WTC11 (cell line): ENCODE results near the gene TMCC1. TPM values are rescaled to one million over a fixed set of nuclear protein-coding genes. Genes with fewer than 3 reads are reported as not detected.

Source experiments
- ATAC-seq: fragments of 200-7000 bp; cut with Tn5 transposase; 2 replicates; pipeline ENCODE4 v1.10.0; 2021; ENCODE audit warnings: mild to moderate bottlenecking, moderate library complexity
- CTCF ChIA-PET: fragments of 300-600 bp; sonication (Branson Sonifier 250); formaldehyde crosslinking; loops from one replicate; lab custom pipeline; 2021; ENCODE audit warnings: antibody characterized with exemption; lab: Charles Lee
- POLR2A ChIA-PET: fragments of 350-600 bp; sonication (Branson Sonifier 250); formaldehyde crosslinking; loops from one replicate; lab custom pipeline; 2021; ENCODE audit warnings: antibody characterized with exemption; lab: Charles Lee
- DNase-seq: peaks from one replicate; pipeline ENCODE4 v3.0.0; 2021; ENCODE audit warnings: low spot score
- H3K27ac Mint-ChIP-seq: 2 replicates; pipeline ENCODE4 v1.8.0; 2021; ENCODE audit warnings: mixed read lengths
- H3K27me3 Mint-ChIP-seq: 2 replicates; pipeline ENCODE4 v1.8.0; 2021; ENCODE audit warnings: low read depth, mild to moderate bottlenecking, moderate library complexity, mixed read lengths
- H3K36me3 Mint-ChIP-seq: 2 replicates; pipeline ENCODE4 v1.8.0; 2021; ENCODE audit warnings: mixed read lengths
- H3K4me1 Mint-ChIP-seq: 2 replicates; pipeline ENCODE4 v1.8.0; 2022; ENCODE audit warnings: mixed read lengths
- H3K4me3 Mint-ChIP-seq: 2 replicates; pipeline ENCODE4 v1.8.0; 2021; ENCODE audit warnings: mild to moderate bottlenecking, moderate library complexity, mixed read lengths
- H3K9me3 Mint-ChIP-seq: 2 replicates; pipeline ENCODE4 v1.8.0; 2021; ENCODE audit warnings: mixed read lengths
- FOXK1 ChIP-seq: sonication (generic); formaldehyde crosslinking; IDR thresholded peaks from 2 replicates; pipeline ENCODE4 v1.8.0; 2022; ENCODE audit warnings: mild to moderate bottlenecking, moderate library complexity, missing genetic modification reagents
- FOXP1 ChIP-seq: sonication (generic); formaldehyde crosslinking; IDR thresholded peaks from 2 replicates; pipeline ENCODE4 v1.8.0; 2022; ENCODE audit warnings: missing genetic modification reagents, mild to moderate bottlenecking, moderate library complexity, borderline replicate concordance
- HMGA2 ChIP-seq: fragments of 250-450 bp; sonication (Bioruptor Pico); IDR thresholded peaks from 2 replicates; pipeline ENCODE4 v1.4.0; 2021; ENCODE audit warnings: mild to moderate bottlenecking, moderate library complexity
- NFE2L1 ChIP-seq: sonication (generic); formaldehyde crosslinking; IDR thresholded peaks from 2 replicates; pipeline ENCODE4 v1.8.1; 2023; ENCODE audit warnings: missing genetic modification reagents
- NFYB ChIP-seq: sonication (generic); formaldehyde crosslinking; conservative IDR thresholded peaks from 2 replicates; pipeline ENCODE4 v1.8.0; 2022; ENCODE audit warnings: low read depth, missing genetic modification reagents
- NR1H2 ChIP-seq: sonication (generic); formaldehyde crosslinking; IDR thresholded peaks from 2 replicates; pipeline ENCODE4 v1.9.0; 2021; ENCODE audit warnings: mild to moderate bottlenecking, moderate library complexity, missing genetic modification reagents
- PREB ChIP-seq: sonication (generic); formaldehyde crosslinking; IDR thresholded peaks from 2 replicates; pipeline ENCODE4 v1.8.1; 2022; ENCODE audit warnings: mild to moderate bottlenecking, missing genetic modification reagents, moderate library complexity, borderline replicate concordance
- PRRX2 ChIP-seq: fragments of 250-450 bp; sonication (Bioruptor Pico); IDR thresholded peaks from 2 replicates; pipeline ENCODE4 v1.8.0; 2021; ENCODE audit warnings: mild to moderate bottlenecking
- RORB ChIP-seq: fragments of 250-450 bp; sonication (Bioruptor Pico); IDR thresholded peaks from 2 replicates; pipeline ENCODE4 v1.9.0; 2021; ENCODE audit warnings: mild to moderate bottlenecking
- SOX15 ChIP-seq: fragments of 250-450 bp; sonication (Bioruptor Pico); IDR thresholded peaks from 2 replicates; pipeline ENCODE4 v1.9.0; 2021; ENCODE audit warnings: mild to moderate bottlenecking
- SP1 ChIP-seq: sonication (generic); formaldehyde crosslinking; conservative IDR thresholded peaks from 2 replicates; pipeline ENCODE4 v1.8.1; 2022; ENCODE audit warnings: missing genetic modification reagents
- TEAD4 ChIP-seq: sonication (generic); formaldehyde crosslinking; IDR thresholded peaks from 2 replicates; pipeline ENCODE4 v1.8.0; 2022; ENCODE audit warnings: mild to moderate bottlenecking, missing genetic modification reagents
- ZNF121 ChIP-seq: sonication (generic); formaldehyde crosslinking; IDR thresholded peaks from 2 replicates; pipeline ENCODE4 v1.8.0; 2023; ENCODE audit warnings: missing genetic modification reagents
- ZNF219 ChIP-seq: sonication (generic); formaldehyde crosslinking; IDR thresholded peaks from 2 replicates; pipeline ENCODE4 v1.8.0; 2023; ENCODE audit warnings: missing genetic modification reagents, mild to moderate bottlenecking, borderline replicate concordance
- ZNF232 ChIP-seq: sonication (generic); formaldehyde crosslinking; IDR thresholded peaks from 2 replicates; pipeline ENCODE4 v1.8.0; 2022; ENCODE audit warnings: mild to moderate bottlenecking, missing genetic modification reagents
- ZNF416 ChIP-seq: fragments of 250-450 bp; sonication (Bioruptor Pico); IDR thresholded peaks from 2 replicates; pipeline ENCODE4 v1.9.0; 2021; ENCODE audit warnings: mild to moderate bottlenecking, inconsistent platforms
- total RNA-seq: library from RNA; stranded (reverse); gene quantifications from 3 replicates; pipeline ENCODE4 v1.2.3, GENCODE V29; 2021
- TF ChIP-seq, protein P1 (sequence below): fragments of 200-600 bp; IDR thresholded peaks from 2 replicates; pipeline ENCODE4 v1.8.0; 2022; ENCODE audit warnings: antibody characterized with exemption
- TF ChIP-seq, protein P2 (sequence below): sonication (generic); formaldehyde crosslinking; IDR thresholded peaks from 2 replicates; pipeline ENCODE4 v1.8.0; 2023; ENCODE audit warnings: missing genetic modification reagents, mild to moderate bottlenecking, borderline replicate concordance
- TF ChIP-seq, protein P3 (sequence below): sonication (generic); formaldehyde crosslinking; IDR thresholded peaks from 2 replicates; pipeline ENCODE4 v1.8.0; 2022; ENCODE audit warnings: mild to moderate bottlenecking, missing genetic modification reagents
- TF ChIP-seq, protein P4 (sequence below): sonication (generic); formaldehyde crosslinking; IDR thresholded peaks from 2 replicates; pipeline ENCODE4 v1.8.1; 2022; ENCODE audit warnings: missing genetic modification reagents, borderline replicate concordance

Gene TMCC1
- total RNA-seq, 1 experiment from 2014 or later: 29.3 TPM

- POLR2A ChIA-PET: interaction anchor here (1.0 kb wide), 1 partner anchor 12 kb away, joined by 9 read pairs; no protein-coding TSS in a partner anchor
- ATAC-seq (no peak), DNase-seq (no peak)
- Mint-ChIP-seq H3K27ac (no peak overlapping the region), H3K27me3 (no peaks in the 10 kb centered on the region), H3K9me3 (no peaks in the 10 kb centered on the region), H3K4me1 (no peaks in the 10 kb centered on the region; the same call in 1 of the 2 replicates), H3K36me3 (no peaks in the 10 kb centered on the region), H3K4me3 (no peak overlapping the region)
- CTCF ChIA-PET: interaction anchor here (1.2 to 2.3 kb wide), 4 partner anchors 16 to 182 kb away, joined by 3 to 8 read pairs (median 6); no protein-coding TSS in a partner anchor
- TF ChIP-seq ZNF219 (CRISPR knock-in tag) (no peak), ZNF416 (CRISPR knock-in tag) (no peak), HMGA2 (CRISPR knock-in tag) (no peak), ZNF232 (no peak), NR1H2 (CRISPR knock-in tag) (no peak), SOX15 (CRISPR knock-in tag) (no peak), FOXP1 (no peak), PREB (CRISPR knock-in tag) (no peak), FOXK1 (CRISPR knock-in tag) (no peak), NFE2L1 (no peak), PRRX2 (CRISPR knock-in tag) (no peak)
- TF ChIP-seq, protein P1, sequence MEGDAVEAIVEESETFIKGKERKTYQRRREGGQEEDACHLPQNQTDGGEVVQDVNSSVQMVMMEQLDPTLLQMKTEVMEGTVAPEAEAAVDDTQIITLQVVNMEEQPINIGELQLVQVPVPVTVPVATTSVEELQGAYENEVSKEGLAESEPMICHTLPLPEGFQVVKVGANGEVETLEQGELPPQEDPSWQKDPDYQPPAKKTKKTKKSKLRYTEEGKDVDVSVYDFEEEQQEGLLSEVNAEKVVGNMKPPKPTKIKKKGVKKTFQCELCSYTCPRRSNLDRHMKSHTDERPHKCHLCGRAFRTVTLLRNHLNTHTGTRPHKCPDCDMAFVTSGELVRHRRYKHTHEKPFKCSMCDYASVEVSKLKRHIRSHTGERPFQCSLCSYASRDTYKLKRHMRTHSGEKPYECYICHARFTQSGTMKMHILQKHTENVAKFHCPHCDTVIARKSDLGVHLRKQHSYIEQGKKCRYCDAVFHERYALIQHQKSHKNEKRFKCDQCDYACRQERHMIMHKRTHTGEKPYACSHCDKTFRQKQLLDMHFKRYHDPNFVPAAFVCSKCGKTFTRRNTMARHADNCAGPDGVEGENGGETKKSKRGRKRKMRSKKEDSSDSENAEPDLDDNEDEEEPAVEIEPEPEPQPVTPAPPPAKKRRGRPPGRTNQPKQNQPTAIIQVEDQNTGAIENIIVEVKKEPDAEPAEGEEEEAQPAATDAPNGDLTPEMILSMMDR: no peak
- TF ChIP-seq, protein P2, sequence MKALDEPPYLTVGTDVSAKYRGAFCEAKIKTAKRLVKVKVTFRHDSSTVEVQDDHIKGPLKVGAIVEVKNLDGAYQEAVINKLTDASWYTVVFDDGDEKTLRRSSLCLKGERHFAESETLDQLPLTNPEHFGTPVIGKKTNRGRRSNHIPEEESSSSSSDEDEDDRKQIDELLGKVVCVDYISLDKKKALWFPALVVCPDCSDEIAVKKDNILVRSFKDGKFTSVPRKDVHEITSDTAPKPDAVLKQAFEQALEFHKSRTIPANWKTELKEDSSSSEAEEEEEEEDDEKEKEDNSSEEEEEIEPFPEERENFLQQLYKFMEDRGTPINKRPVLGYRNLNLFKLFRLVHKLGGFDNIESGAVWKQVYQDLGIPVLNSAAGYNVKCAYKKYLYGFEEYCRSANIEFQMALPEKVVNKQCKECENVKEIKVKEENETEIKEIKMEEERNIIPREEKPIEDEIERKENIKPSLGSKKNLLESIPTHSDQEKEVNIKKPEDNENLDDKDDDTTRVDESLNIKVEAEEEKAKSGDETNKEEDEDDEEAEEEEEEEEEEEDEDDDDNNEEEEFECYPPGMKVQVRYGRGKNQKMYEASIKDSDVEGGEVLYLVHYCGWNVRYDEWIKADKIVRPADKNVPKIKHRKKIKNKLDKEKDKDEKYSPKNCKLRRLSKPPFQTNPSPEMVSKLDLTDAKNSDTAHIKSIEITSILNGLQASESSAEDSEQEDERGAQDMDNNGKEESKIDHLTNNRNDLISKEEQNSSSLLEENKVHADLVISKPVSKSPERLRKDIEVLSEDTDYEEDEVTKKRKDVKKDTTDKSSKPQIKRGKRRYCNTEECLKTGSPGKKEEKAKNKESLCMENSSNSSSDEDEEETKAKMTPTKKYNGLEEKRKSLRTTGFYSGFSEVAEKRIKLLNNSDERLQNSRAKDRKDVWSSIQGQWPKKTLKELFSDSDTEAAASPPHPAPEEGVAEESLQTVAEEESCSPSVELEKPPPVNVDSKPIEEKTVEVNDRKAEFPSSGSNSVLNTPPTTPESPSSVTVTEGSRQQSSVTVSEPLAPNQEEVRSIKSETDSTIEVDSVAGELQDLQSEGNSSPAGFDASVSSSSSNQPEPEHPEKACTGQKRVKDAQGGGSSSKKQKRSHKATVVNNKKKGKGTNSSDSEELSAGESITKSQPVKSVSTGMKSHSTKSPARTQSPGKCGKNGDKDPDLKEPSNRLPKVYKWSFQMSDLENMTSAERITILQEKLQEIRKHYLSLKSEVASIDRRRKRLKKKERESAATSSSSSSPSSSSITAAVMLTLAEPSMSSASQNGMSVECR (CRISPR knock-in tag): no peak
- TF ChIP-seq, protein P3, sequence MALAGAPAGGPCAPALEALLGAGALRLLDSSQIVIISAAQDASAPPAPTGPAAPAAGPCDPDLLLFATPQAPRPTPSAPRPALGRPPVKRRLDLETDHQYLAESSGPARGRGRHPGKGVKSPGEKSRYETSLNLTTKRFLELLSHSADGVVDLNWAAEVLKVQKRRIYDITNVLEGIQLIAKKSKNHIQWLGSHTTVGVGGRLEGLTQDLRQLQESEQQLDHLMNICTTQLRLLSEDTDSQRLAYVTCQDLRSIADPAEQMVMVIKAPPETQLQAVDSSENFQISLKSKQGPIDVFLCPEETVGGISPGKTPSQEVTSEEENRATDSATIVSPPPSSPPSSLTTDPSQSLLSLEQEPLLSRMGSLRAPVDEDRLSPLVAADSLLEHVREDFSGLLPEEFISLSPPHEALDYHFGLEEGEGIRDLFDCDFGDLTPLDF (CRISPR knock-in tag): no peak
- TF ChIP-seq, protein P4, sequence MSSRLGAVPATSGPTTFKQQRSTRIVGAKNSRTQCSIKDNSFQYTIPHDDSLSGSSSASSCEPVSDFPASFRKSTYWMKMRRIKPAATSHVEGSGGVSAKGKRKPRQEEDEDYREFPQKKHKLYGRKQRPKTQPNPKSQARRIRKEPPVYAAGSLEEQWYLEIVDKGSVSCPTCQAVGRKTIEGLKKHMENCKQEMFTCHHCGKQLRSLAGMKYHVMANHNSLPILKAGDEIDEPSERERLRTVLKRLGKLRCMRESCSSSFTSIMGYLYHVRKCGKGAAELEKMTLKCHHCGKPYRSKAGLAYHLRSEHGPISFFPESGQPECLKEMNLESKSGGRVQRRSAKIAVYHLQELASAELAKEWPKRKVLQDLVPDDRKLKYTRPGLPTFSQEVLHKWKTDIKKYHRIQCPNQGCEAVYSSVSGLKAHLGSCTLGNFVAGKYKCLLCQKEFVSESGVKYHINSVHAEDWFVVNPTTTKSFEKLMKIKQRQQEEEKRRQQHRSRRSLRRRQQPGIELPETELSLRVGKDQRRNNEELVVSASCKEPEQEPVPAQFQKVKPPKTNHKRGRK (CRISPR knock-in tag): no peak
These were observed 84.2 kb downstream of the TMCC1 start for GRCh38 chr3:129809297-129809696.

DNA sequence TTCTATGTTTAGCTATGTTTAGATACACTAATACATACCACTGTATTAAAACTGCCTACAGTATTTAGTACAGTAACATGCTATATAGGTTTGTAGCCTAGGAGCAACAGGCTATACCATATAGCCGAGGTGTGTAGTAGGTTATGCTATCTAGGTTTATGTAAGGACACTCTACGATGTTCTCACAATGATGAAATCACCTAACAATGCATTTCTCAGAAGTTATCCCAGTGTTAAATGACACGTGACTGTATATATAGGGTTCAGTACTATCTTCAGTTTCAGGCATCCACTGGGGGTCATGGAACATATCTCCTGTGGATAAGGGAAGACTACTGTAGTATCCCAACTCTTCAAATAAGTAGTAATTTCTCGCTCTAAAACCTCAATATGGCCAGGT is 97.4 kb downstream of the TMCC1 start:
- Mint-ChIP-seq H3K9me3 (0 out of 2 replicates have a peak, but pooled peaks cover 3% of the 10 kb centered on the region), H3K27ac (no peak overlapping the region), H3K36me3 (0 out of 2 replicates have a peak, but pooled peaks cover 2% of the 10 kb centered on the region), H3K4me3 (no peak overlapping the region), H3K4me1 (peaks cover 35% of the 10 kb centered on the region)
- POLR2A ChIA-PET: no interaction called here
- ATAC-seq: no peak
- DNase-seq: no peak
- no peak for TF ChIP-seq ZNF219 (CRISPR knock-in tag)
- TF ChIP-seq, protein P3 (CRISPR knock-in tag): no peak
- no peak for TF ChIP-seq NFYB (CRISPR knock-in tag)
- no peak for TF ChIP-seq RORB (CRISPR knock-in tag)
- no peak for TF ChIP-seq PREB (CRISPR knock-in tag)
- no peak for TF ChIP-seq TEAD4 (CRISPR knock-in tag)
- TF ChIP-seq SP1: no peak
- no peak for TF ChIP-seq ZNF121
- TF ChIP-seq, all 79 proteins: peak for 0
- CTCF ChIA-PET: no interaction called here
- no peaks in the 10 kb centered on the region for H3K27me3 Mint-ChIP-seq
